GM19468 (cell line): ENCODE measurements around the gene NIPAL1.

ENCODE experiments used
- ATAC-seq: cut with Tn5 transposase; IDR thresholded peaks from one replicate; pipeline ENCODE4 v1.9.1; 2021; ENCODE audit warnings: mild to moderate bottlenecking, moderate library complexity, moderate number of reproducible peaks; ENCODE audit not compliant: unreplicated experiment; ENCODE audit errors: extremely low read depth

The NIPAL1 gene

GRCh38 chr4:48024522-48024921 is 8.0 kb downstream of the NIPAL1 start:
- no peak for ATAC-seq

DNA sequence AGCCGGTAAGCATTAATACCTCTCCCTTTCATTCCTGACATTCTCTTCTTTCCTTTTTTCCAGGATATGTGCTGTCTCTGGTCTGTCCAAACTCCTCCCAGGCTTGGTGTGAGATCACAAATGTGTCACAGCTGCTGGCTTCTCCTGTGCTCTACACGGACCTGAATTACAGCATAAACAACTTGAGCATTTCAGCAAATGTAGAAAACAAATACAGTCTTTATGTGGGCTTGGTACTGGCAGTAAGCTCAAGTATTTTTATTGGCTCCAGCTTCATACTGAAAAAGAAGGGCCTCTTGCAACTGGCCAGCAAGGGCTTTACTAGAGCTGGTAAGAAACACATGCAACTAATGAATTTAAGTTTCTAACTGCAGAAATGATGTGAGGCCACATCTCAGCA is 8.4 kb downstream of the NIPAL1 start:
- ATAC-seq, result no peak

DNA sequence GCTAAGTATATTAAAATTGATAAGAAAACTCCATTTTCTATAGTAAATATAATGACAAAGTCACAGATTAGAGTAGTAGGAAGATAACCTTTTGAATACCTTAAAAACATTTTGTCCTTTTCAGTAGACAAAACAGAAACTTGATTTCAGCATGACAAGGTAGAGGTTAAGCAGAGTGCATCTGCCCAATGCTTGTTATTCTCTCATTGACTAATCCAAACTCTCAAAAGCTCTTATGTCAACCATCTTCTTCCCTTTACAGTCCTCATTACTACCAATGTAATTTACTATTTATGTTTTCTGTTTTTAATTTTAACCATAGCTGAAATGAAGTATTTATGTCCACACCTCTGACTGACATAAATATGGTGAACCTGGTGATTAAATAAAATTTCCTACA is 11.1 kb downstream of the NIPAL1 start:
- ATAC-seq, result peak; percentile 38

DNA sequence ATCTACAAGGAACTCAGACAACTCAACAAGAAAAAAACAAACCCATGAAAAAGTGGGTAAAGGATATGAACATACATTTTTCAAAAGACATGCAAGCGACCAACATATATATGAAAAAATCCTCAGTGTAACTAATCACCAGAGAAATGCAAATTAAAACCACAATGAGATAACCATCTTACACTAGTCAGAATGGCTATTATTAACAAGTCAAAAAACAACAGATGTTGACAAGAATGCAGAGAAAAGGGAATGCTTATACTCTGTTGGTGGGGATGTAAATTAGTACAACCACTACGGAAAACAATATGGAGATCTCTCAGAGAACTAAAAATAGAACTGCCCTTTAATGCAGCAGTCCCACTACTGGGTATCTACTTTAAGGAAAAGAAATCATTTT is 12.1 kb downstream of the NIPAL1 start:
- no peak for ATAC-seq

DNA sequence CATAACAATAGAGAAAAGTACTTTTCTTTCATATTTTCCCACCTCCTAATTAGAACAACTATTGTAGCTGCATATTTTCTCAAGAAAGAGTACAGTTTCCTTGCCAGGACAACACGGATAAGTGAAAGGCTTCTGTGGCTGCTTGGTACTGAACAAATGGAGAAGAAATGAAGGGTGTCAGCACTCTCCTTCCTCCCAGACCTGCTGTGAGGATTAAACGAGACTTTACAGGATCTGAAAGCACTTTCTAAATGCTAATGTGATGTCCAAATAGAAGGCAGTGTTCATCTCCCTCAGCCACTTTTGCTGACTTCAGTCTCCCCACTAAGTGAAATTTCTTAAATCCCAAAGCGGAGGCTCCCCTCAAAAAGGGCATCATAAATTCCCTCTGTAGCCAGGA is 13.9 kb downstream of the NIPAL1 start:
- no peak for ATAC-seq

DNA sequence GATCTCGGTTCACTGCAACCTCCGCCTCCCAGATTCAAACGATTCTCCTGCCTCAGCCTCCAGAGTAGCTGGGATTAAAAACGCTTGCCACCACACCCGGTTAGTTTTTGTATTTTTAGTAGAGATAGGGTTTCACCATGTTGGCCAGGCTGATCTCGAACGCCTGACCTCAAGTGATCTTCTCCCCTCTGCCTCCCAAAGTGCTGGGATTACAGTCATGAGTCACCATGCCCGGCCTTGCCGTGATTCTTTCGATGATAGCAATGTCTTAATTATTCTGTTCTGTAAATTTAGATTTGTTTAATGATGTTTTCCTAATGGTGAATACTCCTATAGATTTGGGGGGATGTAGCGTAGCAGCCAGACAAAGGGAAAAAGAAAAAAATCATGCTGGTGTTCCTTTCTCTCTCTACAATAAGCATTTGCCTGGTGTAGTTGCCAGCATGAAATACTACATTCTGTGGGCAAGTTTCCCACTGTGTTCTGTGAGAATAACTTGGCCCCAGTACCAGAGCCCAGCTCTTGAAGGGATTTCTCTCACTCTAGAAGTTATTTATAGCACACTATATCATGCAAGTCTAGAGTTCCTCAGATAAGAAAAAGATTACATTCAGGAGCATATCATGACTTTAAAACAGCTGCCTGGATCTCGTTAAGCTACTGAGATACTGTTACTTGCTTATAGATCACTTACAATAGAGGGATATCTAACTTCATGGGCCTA is 15.4 kb downstream of the NIPAL1 start:
- no peak for ATAC-seq

- no peak for ATAC-seq
These were observed 16.1 kb downstream of the NIPAL1 start for GRCh38 chr4:48032721-48033120.

GRCh38 chr4:48033412-48033811 is 16.8 kb downstream of the NIPAL1 start:
- no peak for ATAC-seq

GRCh38 chr4:48033825-48034413 is 17.3 kb downstream of the NIPAL1 start:
- ATAC-seq, result peak; percentile 35

DNA sequence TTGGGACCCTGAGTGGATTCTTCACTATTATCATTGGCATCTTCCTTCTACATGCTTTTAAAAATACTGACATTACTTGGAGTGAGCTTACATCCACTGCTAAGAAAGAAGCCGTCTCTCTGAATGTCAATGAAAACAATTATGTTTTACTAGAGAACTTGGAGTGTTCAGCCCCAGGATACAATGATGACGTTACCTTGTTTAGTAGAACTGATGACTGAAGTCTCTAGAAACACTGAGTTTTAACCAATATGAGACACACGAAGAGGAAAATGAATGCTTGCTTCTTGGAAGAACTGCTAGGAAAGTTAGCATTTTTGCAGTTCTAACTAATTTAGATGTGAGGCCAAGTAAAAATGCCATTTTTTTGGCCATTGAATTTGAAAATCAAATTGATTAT is 19.4 kb downstream of the NIPAL1 start:
- ATAC-seq, result no peak

- no peak for ATAC-seq
These were observed 20.5 kb downstream of the NIPAL1 start for GRCh38 chr4:48037117-48037462.

GRCh38 chr4:48038666-48039065 is 22.1 kb downstream of the NIPAL1 start:
- no peak for ATAC-seq

DNA sequence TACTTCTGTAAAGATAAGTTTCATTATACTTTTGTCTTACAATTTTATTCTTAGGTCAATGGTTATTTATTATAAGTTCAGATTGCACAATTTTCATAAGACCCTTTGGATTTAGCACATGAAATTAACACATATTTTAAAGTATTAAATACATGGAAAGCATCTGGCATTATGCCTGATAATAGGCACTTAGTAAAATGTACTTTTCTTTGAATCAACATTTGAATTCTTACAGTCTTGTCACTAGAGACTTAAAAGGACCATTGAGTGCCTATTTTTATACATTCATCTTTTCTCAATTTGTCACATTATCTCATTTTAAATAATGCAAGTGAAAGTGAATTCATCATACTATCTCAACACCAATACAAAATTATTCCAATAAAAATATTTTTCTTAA is 23.0 kb downstream of the NIPAL1 start:
- no peak for ATAC-seq

DNA sequence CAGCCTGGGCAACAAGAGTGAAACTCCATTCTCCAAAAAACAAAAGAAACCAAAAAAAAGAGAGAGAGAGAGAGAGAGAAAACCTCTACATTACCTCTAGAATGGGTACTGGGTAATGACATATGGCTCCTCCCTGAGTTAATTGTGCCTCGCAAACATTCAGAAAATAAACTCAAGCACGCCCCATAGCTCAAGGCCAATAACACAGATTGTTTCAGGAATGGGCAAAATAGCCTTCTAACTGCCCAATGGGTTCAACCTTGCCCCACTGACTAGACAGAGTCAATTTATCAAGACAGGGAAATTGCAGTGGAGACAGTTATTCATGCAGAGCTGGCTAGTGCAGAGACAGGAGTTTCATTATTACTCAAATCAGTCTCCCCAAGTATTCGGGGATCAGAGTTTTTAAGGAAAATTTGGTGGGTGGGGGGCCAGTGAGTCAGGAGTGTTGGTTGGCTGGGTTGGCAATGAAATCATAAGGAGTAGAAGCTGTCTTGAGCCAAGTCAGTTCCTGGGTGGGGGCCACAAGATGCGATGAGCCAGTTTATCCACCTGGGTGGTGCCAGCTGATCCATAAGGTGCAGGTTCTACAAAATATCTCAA is 25.1 kb downstream of the NIPAL1 start:
- no peak for ATAC-seq

DNA sequence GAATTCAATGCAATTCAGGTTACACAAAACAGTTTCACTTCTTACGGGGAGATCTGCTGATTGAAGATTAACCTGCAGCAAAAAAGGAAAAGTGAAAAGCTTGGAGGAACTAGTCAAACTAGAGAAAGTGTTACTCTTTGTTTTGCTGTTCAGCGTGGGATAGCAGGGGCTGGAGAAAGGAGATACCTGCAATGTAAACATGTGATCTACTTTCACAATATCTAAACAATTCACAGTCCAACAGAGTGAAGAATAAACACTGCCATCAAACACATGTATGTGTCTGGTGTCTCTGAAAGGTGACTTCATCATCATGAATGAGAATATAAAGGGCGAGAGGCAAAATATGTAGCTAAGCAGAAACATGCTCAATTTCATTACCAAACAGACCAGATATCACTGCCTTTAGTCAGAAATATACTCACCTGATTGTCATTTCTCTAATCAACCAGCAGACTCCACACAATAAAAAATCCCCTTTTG is 26.4 kb downstream of the NIPAL1 start:
- no peak for ATAC-seq

DNA sequence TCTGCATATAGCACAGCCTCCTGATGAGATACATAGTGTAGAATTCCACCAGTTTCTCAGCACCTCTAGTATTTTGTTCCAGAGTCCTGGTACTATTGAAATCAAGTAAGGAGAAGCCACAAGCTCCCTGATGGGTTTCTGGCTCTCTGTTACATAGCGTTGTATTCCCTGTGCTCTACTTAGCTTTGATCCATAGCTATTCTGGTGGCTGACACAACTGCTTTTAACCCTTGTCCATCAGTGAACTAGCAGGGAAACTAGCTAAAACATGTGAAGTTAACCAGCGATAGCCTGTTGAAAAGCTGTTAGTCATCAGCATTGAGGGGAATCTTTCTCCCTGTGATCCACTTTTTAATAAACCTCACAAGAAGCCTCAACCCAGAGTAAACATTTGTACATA is 26.9 kb downstream of the NIPAL1 start:
- no peak for ATAC-seq

- no peak for ATAC-seq
These were observed 27.7 kb downstream of the NIPAL1 start for GRCh38 chr4:48044298-48044697.

- ATAC-seq, result no peak
These were observed 29.5 kb downstream of the NIPAL1 start for GRCh38 chr4:48046059-48046458.

- ATAC-seq, result peak; percentile 90
These were observed 30.9 kb downstream of the NIPAL1 start for GRCh38 chr4:48047421-48047844.

DNA sequence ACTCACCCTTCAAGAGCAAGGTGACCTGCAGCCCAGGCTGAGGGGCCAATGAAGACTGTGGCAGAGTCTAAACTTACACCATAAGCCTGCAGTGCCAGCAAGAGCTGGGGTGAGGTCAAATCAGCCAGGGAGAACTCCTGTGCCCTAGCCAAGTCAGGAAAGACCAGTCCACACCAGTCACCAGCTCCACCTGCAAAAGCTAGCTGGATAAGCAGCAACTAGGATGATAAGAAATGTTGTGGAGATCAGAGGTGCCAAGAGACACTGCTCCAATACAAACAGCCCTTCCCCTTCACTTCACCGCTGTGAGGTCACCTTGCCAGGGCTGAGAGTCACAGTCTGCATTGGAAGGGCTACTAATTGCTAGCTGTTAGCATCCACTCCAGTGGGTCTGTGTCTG is 31.3 kb downstream of the NIPAL1 start:
- ATAC-seq, result no peak

GRCh38 chr4:48049483-48049882 is 32.9 kb downstream of the NIPAL1 start:
- ATAC-seq, result no peak

DNA sequence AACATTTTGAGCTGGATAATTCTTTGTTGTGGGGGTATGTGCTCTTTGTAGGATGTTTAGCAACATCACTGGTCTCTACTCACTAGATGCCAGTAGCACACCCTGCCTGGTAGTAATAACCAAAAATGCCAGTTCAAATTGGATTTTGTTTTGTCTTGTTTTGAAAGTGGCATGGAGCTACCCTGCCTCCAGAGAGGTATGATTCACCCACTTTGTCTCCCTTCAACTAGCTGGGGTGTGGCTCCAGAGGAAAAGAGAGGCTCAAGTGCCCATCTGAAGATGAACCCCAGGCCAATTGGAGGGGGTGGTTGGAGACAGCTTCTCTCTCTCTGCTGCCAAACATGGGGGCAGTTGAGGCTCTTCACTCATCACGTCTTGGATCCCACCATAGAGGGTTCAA is 34.5 kb downstream of the NIPAL1 start:
- ATAC-seq, result no peak
